ENCODE measurements around the gene CCDC92.
"Not testable (repeated sequence)": the region's sequence is repeated elsewhere in the genome, so short reads cannot be mapped to it uniquely, and the experiment has no call there.

CCDC92 gene

GRCh38 chr12:123948796-123949769, 23.5 kb downstream of the CCDC92 start:
- no peak for DNase-seq

- DNase-seq, result no peak
Observed at GRCh38 chr12:123948401-123948795, 24.2 kb downstream of the CCDC92 start.

GRCh38 chr12:123947531-123947930, 25.1 kb downstream of the CCDC92 start:
- DNase-seq, result not testable (repeated sequence)

GRCh38 chr12:123946516-123947505, 25.8 kb downstream of the CCDC92 start:
- DNase-seq, result not testable (repeated sequence)

- no peak for DNase-seq
Observed at GRCh38 chr12:123946152-123946515, 26.5 kb downstream of the CCDC92 start.

- no peak for DNase-seq
Observed at GRCh38 chr12:123945287-123946151, 27.1 kb downstream of the CCDC92 start.

GRCh38 chr12:123944696-123945095, 27.9 kb downstream of the CCDC92 start:
- no peak for DNase-seq

GRCh38 chr12:123943816-123944215, 28.8 kb downstream of the CCDC92 start:
- DNase-seq, result no peak

GRCh38 chr12:123942911-123943648, 29.6 kb downstream of the CCDC92 start:
- no peak for DNase-seq

GRCh38 chr12:123942238-123942653, 30.4 kb downstream of the CCDC92 start:
- no peak for DNase-seq

GRCh38 chr12:123941624-123942237, 30.9 kb downstream of the CCDC92 start:
- DNase-seq, result no peak

GRCh38 chr12:123941000-123941399, 31.6 kb downstream of the CCDC92 start:
- no peak for DNase-seq

GRCh38 chr12:123940627-123940966, 32.0 kb downstream of the CCDC92 start:
- DNase-seq, result no peak

GRCh38 chr12:123939716-123940626, 32.7 kb downstream of the CCDC92 start:
- no peak for DNase-seq

- no peak for DNase-seq
Observed at GRCh38 chr12:123938679-123939480, 33.8 kb downstream of the CCDC92 start.

- DNase-seq, result no peak
Observed at GRCh38 chr12:123937707-123938591, 34.7 kb downstream of the CCDC92 start.

- DNase-seq, result no peak
Observed at GRCh38 chr12:123936956-123937706, 35.5 kb downstream of the CCDC92 start.
